H9 (cell line): ENCODE measurements around the gene KAT6B. TPM values are rescaled to one million over a fixed set of nuclear protein-coding genes. Genes with fewer than 3 reads are reported as not detected.
A peak's percentile ranks its signal among the peaks of the same experiment; 100 is the strongest.

Experiments used
- DNase-seq: peaks from one replicate; pipeline ENCODE4 v3.0.0-alpha.2; 2017
- H2AFZ ChIP-seq: one replicate; pipeline ENCODE4 v1.6.1; 2013; ENCODE audit warnings: mild to moderate bottlenecking, low read length, control low read depth, moderate library complexity
- H2AK5ac ChIP-seq: 2 replicates; pipeline ENCODE4 v1.6.1; 2013; ENCODE audit warnings: low read length, control low read depth, mixed read lengths; ENCODE audit not compliant: insufficient read length
- H2BK120ac ChIP-seq: one replicate; pipeline ENCODE4 v1.6.1; 2013; ENCODE audit warnings: low read depth, mild to moderate bottlenecking, low read length, control low read depth, inconsistent platforms; ENCODE audit not compliant: poor library complexity, severe bottlenecking
- H2BK12ac ChIP-seq: 2 replicates; pipeline ENCODE4 v1.6.1; 2013; ENCODE audit warnings: low read length, control low read depth, mixed read lengths, low read depth; ENCODE audit not compliant: insufficient read length
- H2BK15ac ChIP-seq: 2 replicates; pipeline ENCODE4 v1.6.1; 2013; ENCODE audit warnings: low read depth, low read length, control low read depth
- H2BK20ac ChIP-seq: one replicate; pipeline ENCODE4 v1.6.1; 2013; ENCODE audit warnings: low read depth, mild to moderate bottlenecking, low read length, control low read depth, inconsistent platforms; ENCODE audit not compliant: poor library complexity, severe bottlenecking
- H2BK5ac ChIP-seq: 2 replicates; pipeline ENCODE4 v1.6.1; 2013; ENCODE audit warnings: low read length, control low read depth, mixed read lengths; ENCODE audit not compliant: insufficient read length
- H3K14ac ChIP-seq: 2 replicates; pipeline ENCODE4 v1.6.1; 2013; ENCODE audit warnings: low read length, control low read depth; ENCODE audit not compliant: insufficient read depth
- H3K18ac ChIP-seq: 2 replicates; pipeline ENCODE4 v1.6.1; 2013; ENCODE audit warnings: low read depth, mild to moderate bottlenecking, mixed read lengths, low read length, control low read depth; ENCODE audit not compliant: insufficient read length
- H3K23ac ChIP-seq: 2 replicates; pipeline ENCODE4 v1.6.1; 2013; ENCODE audit warnings: low read length, control low read depth, mixed read lengths, low read depth; ENCODE audit not compliant: insufficient read length
- H3K23me2 ChIP-seq: 2 replicates; pipeline ENCODE4 v1.6.1; 2013; ENCODE audit warnings: low read depth, mild to moderate bottlenecking, mixed read lengths, low read length, control low read depth; ENCODE audit not compliant: insufficient read length, poor library complexity, severe bottlenecking
- H3K27ac ChIP-seq: 2 replicates; pipeline ENCODE4 v1.5.1; 2013; ENCODE audit warnings: low read length, control low read depth, mixed read lengths, low read depth; ENCODE audit not compliant: insufficient read length
- H3K27me3 ChIP-seq: 2 replicates; pipeline ENCODE4 v1.6.1; 2013; ENCODE audit warnings: low read length, control low read depth, inconsistent platforms; ENCODE audit not compliant: insufficient read depth
- H3K4ac ChIP-seq: 2 replicates; pipeline ENCODE4 v1.6.1; 2013; ENCODE audit warnings: low read depth, mild to moderate bottlenecking, control low read depth, inconsistent platforms, low read length, moderate library complexity
- H3K4me1 ChIP-seq: 2 replicates; pipeline ENCODE4 v1.6.1; 2013; ENCODE audit warnings: low read length, control low read depth, inconsistent platforms; ENCODE audit not compliant: insufficient read depth
- H3K4me2 ChIP-seq: 2 replicates; pipeline ENCODE4 v1.6.1; 2013; ENCODE audit warnings: low read length, control low read depth, mixed read lengths; ENCODE audit not compliant: insufficient read length, insufficient read depth
- H3K56ac ChIP-seq: 2 replicates; pipeline ENCODE4 v1.6.1; 2013; ENCODE audit warnings: low read depth, mild to moderate bottlenecking, mixed read lengths, low read length, control low read depth; ENCODE audit not compliant: insufficient read length
- H3K79me1 ChIP-seq: 2 replicates; pipeline ENCODE4 v1.6.1; 2013; ENCODE audit warnings: low read depth, mild to moderate bottlenecking, moderate library complexity, low read length, control low read depth, inconsistent platforms; ENCODE audit not compliant: insufficient read depth, poor library complexity, severe bottlenecking
- H3K79me2 ChIP-seq: 2 replicates; pipeline ENCODE4 v1.6.1; 2013; ENCODE audit warnings: low read length, control low read depth, inconsistent platforms; ENCODE audit not compliant: insufficient read depth
- H3K9ac ChIP-seq: 2 replicates; pipeline ENCODE4 v1.6.1; 2013; ENCODE audit warnings: low read length, control low read depth, mixed read lengths; ENCODE audit not compliant: insufficient read length; ENCODE audit errors: extremely low read depth
- H3K9me3 ChIP-seq: one replicate; pipeline ENCODE4 v1.6.1; 2013; ENCODE audit warnings: low read depth, low read length, inconsistent platforms; ENCODE audit not compliant: control insufficient read depth
- H3T11ph ChIP-seq: one replicate; pipeline ENCODE4 v1.6.1; 2013; ENCODE audit warnings: mild to moderate bottlenecking, low read length, control low read depth, inconsistent platforms
- H4K20me1 ChIP-seq: one replicate; pipeline ENCODE4 v1.6.1; 2013; ENCODE audit not compliant: control insufficient read depth, insufficient read length, insufficient read depth
- H4K5ac ChIP-seq: 2 replicates; pipeline ENCODE4 v1.6.1; 2013; ENCODE audit warnings: low read depth, mild to moderate bottlenecking, mixed read lengths, low read length, control low read depth; ENCODE audit not compliant: insufficient read length
- H4K8ac ChIP-seq: replicated peaks from 2 replicates; pipeline ENCODE4 v1.6.1; 2013; ENCODE audit warnings: low read length, control low read depth, mixed read lengths, low read depth; ENCODE audit not compliant: insufficient read length
- H4K91ac ChIP-seq: 2 replicates; pipeline ENCODE4 v1.6.1; 2013; ENCODE audit warnings: low read depth, mild to moderate bottlenecking, moderate library complexity, mixed read lengths, low read length, control low read depth; ENCODE audit not compliant: insufficient read length
- H3K27ac Mint-ChIP-seq, 3 experiments: 2 replicates in 2 of 3; 3 replicates in 1 of 3; pipeline ENCODE4 v1.8.0; 2020 to 2021; ENCODE audit warnings: mixed read lengths in 3 of 3, mild to moderate bottlenecking in 1 of 3, moderate library complexity in 1 of 3
- H3K27me3 Mint-ChIP-seq: 2 replicates; pipeline ENCODE4 v1.8.0; 2021; ENCODE audit warnings: low read depth, mild to moderate bottlenecking, moderate library complexity, mixed read lengths
- H3K36me3 Mint-ChIP-seq, 3 experiments: 2 replicates in 2 of 3; 3 replicates in 1 of 3; pipeline ENCODE4 v1.8.0; 2020 to 2021; ENCODE audit warnings: low read depth in 3 of 3, mixed read lengths in 3 of 3; ENCODE audit not compliant: insufficient read depth in 1 of 3
- H3K4me1 Mint-ChIP-seq, 2 experiments: 2 replicates each; pipeline ENCODE4 v1.8.0; 2020; ENCODE audit warnings: mixed read lengths in 2 of 2
- H3K4me3 Mint-ChIP-seq, 2 experiments: 2 replicates in 1 of 2; 3 replicates in 1 of 2; pipeline ENCODE4 v1.8.0; 2020 to 2021; ENCODE audit warnings: mild to moderate bottlenecking in 2 of 2, mixed read lengths in 2 of 2, moderate library complexity in 1 of 2
- H3K9me3 Mint-ChIP-seq, 2 experiments: 2 replicates in 1 of 2; 3 replicates in 1 of 2; pipeline ENCODE4 v1.8.0; 2020; ENCODE audit warnings: mild to moderate bottlenecking in 2 of 2, mixed read lengths in 2 of 2, moderate library complexity in 1 of 2
- WGBS: extraction: QIAGEN DNeasy Blood & Tissue Kit; methylation state at CpG from one replicate; pipeline ENCODE4 v1.1.7; 2013; ENCODE audit warnings: missing lambda C conversion rate, low lambda C conversion rate, mixed read lengths; ENCODE audit not compliant: insufficient read length; ENCODE audit errors: extremely low coverage; 5-methylcytosine and 5-hydroxymethylcytosine counted together
- total RNA-seq: library from RNA; stranded (reverse); gene quantifications from 2 replicates; pipeline ENCODE4 v1.2.1, GENCODE V29; 2021
- TF ChIP-seq, protein P1 (sequence below): fragments of 200-600 bp; sonication (generic); conservative IDR thresholded peaks from 3 replicates; pipeline ENCODE4 v1.8.0; 2021; ENCODE audit warnings: antibody characterized with exemption, mild to moderate bottlenecking

The KAT6B gene
- total RNA-seq, 1 experiment from 2014 or later: 34.2 TPM

GRCh38 chr10:74967911-74968666, 141.7 kb downstream of the KAT6B start:
- Mint-ChIP-seq H3K36me3 (peaks cover 3 to 6% (median 6%) of the 10 kb centered on the region in 3 experiments; a peak in 6 of 7 replicates), H3K27ac (peak overlapping the region in 1 of 3 experiments; percentile 29; a peak in 2 of 7 replicates), H3K9me3 (peaks cover 3 to 4% of the 10 kb centered on the region in 2 experiments; a peak in 3 of 5 replicates), H3K27me3 (no peaks in the 10 kb centered on the region), H3K4me1 (peaks cover 22 to 25% of the 10 kb centered on the region in 2 experiments), H3K4me3 (no peak overlapping the region)
- H3K9ac ChIP-seq: no peak overlapping the region
- H4K5ac ChIP-seq: no peak overlapping the region
- H3K18ac ChIP-seq: no peak overlapping the region
- H3K56ac ChIP-seq: no peak overlapping the region
- H3K4me2 ChIP-seq: no peak overlapping the region
- H2AK5ac ChIP-seq: no peak overlapping the region
- no peaks in the 10 kb centered on the region for H4K20me1 ChIP-seq
- H2BK5ac ChIP-seq: no peak overlapping the region
- no peak overlapping the region for H4K8ac ChIP-seq
- H3K4ac ChIP-seq: no peak overlapping the region
- TF ChIP-seq, protein P1, sequence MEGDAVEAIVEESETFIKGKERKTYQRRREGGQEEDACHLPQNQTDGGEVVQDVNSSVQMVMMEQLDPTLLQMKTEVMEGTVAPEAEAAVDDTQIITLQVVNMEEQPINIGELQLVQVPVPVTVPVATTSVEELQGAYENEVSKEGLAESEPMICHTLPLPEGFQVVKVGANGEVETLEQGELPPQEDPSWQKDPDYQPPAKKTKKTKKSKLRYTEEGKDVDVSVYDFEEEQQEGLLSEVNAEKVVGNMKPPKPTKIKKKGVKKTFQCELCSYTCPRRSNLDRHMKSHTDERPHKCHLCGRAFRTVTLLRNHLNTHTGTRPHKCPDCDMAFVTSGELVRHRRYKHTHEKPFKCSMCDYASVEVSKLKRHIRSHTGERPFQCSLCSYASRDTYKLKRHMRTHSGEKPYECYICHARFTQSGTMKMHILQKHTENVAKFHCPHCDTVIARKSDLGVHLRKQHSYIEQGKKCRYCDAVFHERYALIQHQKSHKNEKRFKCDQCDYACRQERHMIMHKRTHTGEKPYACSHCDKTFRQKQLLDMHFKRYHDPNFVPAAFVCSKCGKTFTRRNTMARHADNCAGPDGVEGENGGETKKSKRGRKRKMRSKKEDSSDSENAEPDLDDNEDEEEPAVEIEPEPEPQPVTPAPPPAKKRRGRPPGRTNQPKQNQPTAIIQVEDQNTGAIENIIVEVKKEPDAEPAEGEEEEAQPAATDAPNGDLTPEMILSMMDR: no peak
- WGBS: no CpG with 5 or more reads among the region's 5 CpGs
- no peak overlapping the region for H2AFZ ChIP-seq
- no peaks in the 10 kb centered on the region for H3K23me2 ChIP-seq
- H3K14ac ChIP-seq: no peak overlapping the region; the same call in 1 of the 2 replicates
- no peak overlapping the region for H3T11ph ChIP-seq
- no peak overlapping the region for H2BK120ac ChIP-seq
- H3K27me3 ChIP-seq: no peaks in the 10 kb centered on the region
- peaks cover 3% of the 10 kb centered on the region; the same call in 1 of the 2 replicates for H3K4me1 ChIP-seq
- no peak overlapping the region for H2BK15ac ChIP-seq
- no peak for DNase-seq
- H4K91ac ChIP-seq: no peak overlapping the region
- no peaks in the 10 kb centered on the region for H3K9me3 ChIP-seq
- H3K79me2 ChIP-seq: no peaks in the 10 kb centered on the region
- H3K79me1 ChIP-seq: peaks cover 3% of the 10 kb centered on the region
- H2BK20ac ChIP-seq: no peak overlapping the region
- H2BK12ac ChIP-seq: no peak overlapping the region
- no peak overlapping the region for H3K23ac ChIP-seq
- no peak overlapping the region for H3K27ac ChIP-seq
